WTC11 (cell line): ENCODE data around the gene GRIA4.

Experiments
- CTCF ChIP-seq: fragments of 200-600 bp; IDR thresholded peaks from 2 replicates; pipeline ENCODE4 v1.8.0; 2022; ENCODE audit warnings: antibody characterized with exemption
- FOXP1 ChIP-seq: sonication (generic); formaldehyde crosslinking; IDR thresholded peaks from 2 replicates; pipeline ENCODE4 v1.8.0; 2022; ENCODE audit warnings: missing genetic modification reagents, mild to moderate bottlenecking, moderate library complexity, borderline replicate concordance
- IRF2 ChIP-seq: sonication (generic); formaldehyde crosslinking; IDR thresholded peaks from 2 replicates; pipeline ENCODE4 v1.8.0; 2022; ENCODE audit warnings: low read depth, missing genetic modification reagents, borderline replicate concordance
- NFYB ChIP-seq: sonication (generic); formaldehyde crosslinking; conservative IDR thresholded peaks from 2 replicates; pipeline ENCODE4 v1.8.0; 2022; ENCODE audit warnings: low read depth, missing genetic modification reagents
- NR2C2 ChIP-seq: sonication (generic); formaldehyde crosslinking; IDR thresholded peaks from 2 replicates; pipeline ENCODE4 v1.8.0; 2022; ENCODE audit warnings: mild to moderate bottlenecking, missing genetic modification reagents
- TEAD4 ChIP-seq: sonication (generic); formaldehyde crosslinking; IDR thresholded peaks from 2 replicates; pipeline ENCODE4 v1.8.0; 2022; ENCODE audit warnings: mild to moderate bottlenecking, missing genetic modification reagents
- USF2 ChIP-seq: sonication (generic); formaldehyde crosslinking; IDR thresholded peaks from 2 replicates; pipeline ENCODE4 v1.8.1; 2023; ENCODE audit warnings: mild to moderate bottlenecking, missing genetic modification reagents, moderate library complexity
- ZNF512 ChIP-seq: sonication (generic); formaldehyde crosslinking; IDR thresholded peaks from 2 replicates; pipeline ENCODE4 v1.8.1; 2022; ENCODE audit warnings: missing genetic modification reagents, borderline replicate concordance

GRCh38 chr11:105610871-105611571 lies 1.1 kb downstream of the GRIA4 start:
- TF ChIP-seq CTCF, result no peak
- TF ChIP-seq IRF2 (CRISPR knock-in tag), result no peak
- TF ChIP-seq TEAD4 (CRISPR knock-in tag), result no peak
- no peak for TF ChIP-seq USF2 (CRISPR knock-in tag)
- TF ChIP-seq NR2C2 (CRISPR knock-in tag), result no peak
- TF ChIP-seq FOXP1, result no peak
- no peak for TF ChIP-seq ZNF512
- TF ChIP-seq NFYB, result no peak
